Measurements from ENCODE around the gene PLA2G12A.

DNA sequence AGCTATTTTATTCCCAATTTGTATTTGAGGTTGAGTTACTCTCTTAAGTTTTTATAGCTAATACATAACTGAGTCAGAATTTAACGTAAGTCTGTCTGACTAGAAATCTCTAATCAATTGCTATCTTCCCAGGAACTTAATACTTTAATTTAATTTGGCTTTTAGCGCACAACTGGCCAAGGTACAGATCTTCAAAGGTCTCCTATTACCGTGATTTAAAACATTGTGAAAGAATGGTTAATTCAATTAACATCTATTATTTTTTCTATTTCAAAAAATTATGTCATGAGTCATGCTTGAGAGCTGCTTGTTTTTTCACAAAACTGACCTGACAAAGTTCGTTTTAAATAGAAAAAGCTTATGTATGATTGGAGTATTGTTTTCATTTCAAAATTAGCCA is 22.0 kb upstream of the PLA2G12A start:
- TF ChIP-seq, protein P1, sequence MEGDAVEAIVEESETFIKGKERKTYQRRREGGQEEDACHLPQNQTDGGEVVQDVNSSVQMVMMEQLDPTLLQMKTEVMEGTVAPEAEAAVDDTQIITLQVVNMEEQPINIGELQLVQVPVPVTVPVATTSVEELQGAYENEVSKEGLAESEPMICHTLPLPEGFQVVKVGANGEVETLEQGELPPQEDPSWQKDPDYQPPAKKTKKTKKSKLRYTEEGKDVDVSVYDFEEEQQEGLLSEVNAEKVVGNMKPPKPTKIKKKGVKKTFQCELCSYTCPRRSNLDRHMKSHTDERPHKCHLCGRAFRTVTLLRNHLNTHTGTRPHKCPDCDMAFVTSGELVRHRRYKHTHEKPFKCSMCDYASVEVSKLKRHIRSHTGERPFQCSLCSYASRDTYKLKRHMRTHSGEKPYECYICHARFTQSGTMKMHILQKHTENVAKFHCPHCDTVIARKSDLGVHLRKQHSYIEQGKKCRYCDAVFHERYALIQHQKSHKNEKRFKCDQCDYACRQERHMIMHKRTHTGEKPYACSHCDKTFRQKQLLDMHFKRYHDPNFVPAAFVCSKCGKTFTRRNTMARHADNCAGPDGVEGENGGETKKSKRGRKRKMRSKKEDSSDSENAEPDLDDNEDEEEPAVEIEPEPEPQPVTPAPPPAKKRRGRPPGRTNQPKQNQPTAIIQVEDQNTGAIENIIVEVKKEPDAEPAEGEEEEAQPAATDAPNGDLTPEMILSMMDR (IDR thresholded peaks at IDR 0.05), result no peak
- TF ChIP-seq POLR2AphosphoS5 (IDR thresholded peaks at IDR 0.05; ENCODE audit: low read depth, low read length) (no peak), SIN3A (IDR thresholded peaks at IDR 0.05; ENCODE audit: borderline replicate concordance, insufficient read depth, low read depth, low read length) (no peak), TCF7L2 (IDR thresholded peaks at IDR 0.05; ENCODE audit: low read depth, low read length) (no peak)
- TF ChIP-seq, protein P2, sequence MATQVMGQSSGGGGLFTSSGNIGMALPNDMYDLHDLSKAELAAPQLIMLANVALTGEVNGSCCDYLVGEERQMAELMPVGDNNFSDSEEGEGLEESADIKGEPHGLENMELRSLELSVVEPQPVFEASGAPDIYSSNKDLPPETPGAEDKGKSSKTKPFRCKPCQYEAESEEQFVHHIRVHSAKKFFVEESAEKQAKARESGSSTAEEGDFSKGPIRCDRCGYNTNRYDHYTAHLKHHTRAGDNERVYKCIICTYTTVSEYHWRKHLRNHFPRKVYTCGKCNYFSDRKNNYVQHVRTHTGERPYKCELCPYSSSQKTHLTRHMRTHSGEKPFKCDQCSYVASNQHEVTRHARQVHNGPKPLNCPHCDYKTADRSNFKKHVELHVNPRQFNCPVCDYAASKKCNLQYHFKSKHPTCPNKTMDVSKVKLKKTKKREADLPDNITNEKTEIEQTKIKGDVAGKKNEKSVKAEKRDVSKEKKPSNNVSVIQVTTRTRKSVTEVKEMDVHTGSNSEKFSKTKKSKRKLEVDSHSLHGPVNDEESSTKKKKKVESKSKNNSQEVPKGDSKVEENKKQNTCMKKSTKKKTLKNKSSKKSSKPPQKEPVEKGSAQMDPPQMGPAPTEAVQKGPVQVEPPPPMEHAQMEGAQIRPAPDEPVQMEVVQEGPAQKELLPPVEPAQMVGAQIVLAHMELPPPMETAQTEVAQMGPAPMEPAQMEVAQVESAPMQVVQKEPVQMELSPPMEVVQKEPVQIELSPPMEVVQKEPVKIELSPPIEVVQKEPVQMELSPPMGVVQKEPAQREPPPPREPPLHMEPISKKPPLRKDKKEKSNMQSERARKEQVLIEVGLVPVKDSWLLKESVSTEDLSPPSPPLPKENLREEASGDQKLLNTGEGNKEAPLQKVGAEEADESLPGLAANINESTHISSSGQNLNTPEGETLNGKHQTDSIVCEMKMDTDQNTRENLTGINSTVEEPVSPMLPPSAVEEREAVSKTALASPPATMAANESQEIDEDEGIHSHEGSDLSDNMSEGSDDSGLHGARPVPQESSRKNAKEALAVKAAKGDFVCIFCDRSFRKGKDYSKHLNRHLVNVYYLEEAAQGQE (IDR thresholded peaks at IDR 0.05; ENCODE audit: insufficient read depth in 1 of 2, low read depth in 2 of 2, low read length in 1 of 2), result no peak
